GM12891 (cell line): ENCODE data around the gene CTTN.
"Not testable (repeated sequence)": the region's sequence is repeated elsewhere in the genome, so short reads cannot be mapped to it uniquely, and the experiment has no call there.

Experiments
- DNase-seq: peaks from one replicate; pipeline ENCODE4 v3.0.0; 2011; ENCODE audit warnings: low spot score; ENCODE audit not compliant: insufficient read length
- FAIRE-seq: peaks from 2 replicates; lab custom pipeline; 2011; peaks lifted over from hg19 to GRCh38; lab: Jason Lieb, UNC
- PAX5 ChIP-seq: IDR thresholded peaks from 2 replicates; pipeline ENCODE4 v1.6.1; 2011; ENCODE audit warnings: low read length, moderate library complexity, mild to moderate bottlenecking; ENCODE audit not compliant: insufficient read depth, severe bottlenecking
- POLR2A ChIP-seq: IDR thresholded peaks from 2 replicates; pipeline ENCODE4 v1.6.1; 2011; ENCODE audit warnings: low read depth, low read length, control low read depth
- POLR2AphosphoS5 ChIP-seq: IDR thresholded peaks from 2 replicates; pipeline ENCODE4 v1.6.1; 2011; ENCODE audit warnings: low read depth, low read length, control low read depth
- POU2F2 ChIP-seq: IDR thresholded peaks from 2 replicates; pipeline ENCODE4 v1.6.1; 2011; ENCODE audit warnings: low read depth, mild to moderate bottlenecking, control low read depth, low read length, moderate library complexity
- SPI1 ChIP-seq: IDR thresholded peaks from 2 replicates; pipeline ENCODE4 v1.6.1; 2011; ENCODE audit warnings: low read depth, low read length, control low read depth
- TAF1 ChIP-seq: IDR thresholded peaks from 2 replicates; pipeline ENCODE4 v1.6.1; 2011; ENCODE audit warnings: low read depth, low read length, control low read depth

The CTTN gene

GRCh38 chr11:70437111-70437784 is 38.9 kb downstream of the CTTN start:
- DNase-seq = peak; percentile 47
- peak; percentile 93 for FAIRE-seq
- TF ChIP-seq PAX5 (peak; percentile 43), POLR2AphosphoS5 (0 out of 2 replicates have a peak, but pooled peaks have one; percentile 28), TAF1 (no peak)

GRCh38 chr11:70440206-70440605 is 41.9 kb downstream of the CTTN start:
- DNase-seq (no peak), FAIRE-seq (no peak)
- TF ChIP-seq SPI1 (no peak), POU2F2 (no peak), POLR2AphosphoS5 (no peak), TAF1 (no peak), PAX5 (no peak), POLR2A (no peak)

GRCh38 chr11:70443773-70444030 is 45.4 kb downstream of the CTTN start:
- FAIRE-seq (no peak), DNase-seq (no peak)
- TF ChIP-seq TAF1 = no peak
- no peak for TF ChIP-seq POU2F2
- no peak for TF ChIP-seq PAX5
- no peak for TF ChIP-seq POLR2A
- no peak for TF ChIP-seq POLR2AphosphoS5
- no peak for TF ChIP-seq SPI1

GRCh38 chr11:70445091-70445490 is 46.8 kb downstream of the CTTN start:
- FAIRE-seq (no peak), DNase-seq (no peak)

DNA sequence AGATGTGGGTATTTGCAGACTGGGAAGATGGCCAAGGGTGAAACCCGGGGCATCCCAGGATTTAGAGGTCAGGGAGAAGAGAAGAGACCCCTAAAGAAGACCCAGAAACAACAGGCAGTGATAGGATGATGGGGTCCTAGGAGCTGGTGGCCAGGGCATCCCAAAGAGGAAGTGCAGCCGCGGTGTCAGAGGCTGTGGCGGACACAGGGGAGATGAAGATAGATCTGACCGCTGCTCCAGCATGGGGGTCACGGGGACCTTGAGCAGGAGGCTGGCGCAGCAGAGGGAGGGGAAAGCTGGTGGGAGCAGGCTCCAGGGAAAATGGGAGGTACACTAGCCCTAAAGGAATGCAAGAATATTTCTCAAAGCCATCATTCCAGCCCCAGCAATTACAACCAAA is 47.3 kb downstream of the CTTN start:
- FAIRE-seq (no peak), DNase-seq (no peak)
- TF ChIP-seq SPI1 (0 out of 2 replicates have a peak, but pooled peaks have one; percentile 23), PAX5 (no peak)

More at GRCh38 chr11:70445091-70445490, 46.8 kb downstream of the CTTN start:
- no peak for TF ChIP-seq POLR2AphosphoS5
- no peak for TF ChIP-seq POU2F2
- no peak for TF ChIP-seq SPI1
- no peak for TF ChIP-seq POLR2A
- TF ChIP-seq PAX5 = no peak
- no peak for TF ChIP-seq TAF1

GRCh38 chr11:70448983-70449567 is 50.7 kb downstream of the CTTN start:
- FAIRE-seq (no peak), DNase-seq (no peak)
- TF ChIP-seq SPI1 (peak; percentile 73), PAX5 (no peak)

DNA sequence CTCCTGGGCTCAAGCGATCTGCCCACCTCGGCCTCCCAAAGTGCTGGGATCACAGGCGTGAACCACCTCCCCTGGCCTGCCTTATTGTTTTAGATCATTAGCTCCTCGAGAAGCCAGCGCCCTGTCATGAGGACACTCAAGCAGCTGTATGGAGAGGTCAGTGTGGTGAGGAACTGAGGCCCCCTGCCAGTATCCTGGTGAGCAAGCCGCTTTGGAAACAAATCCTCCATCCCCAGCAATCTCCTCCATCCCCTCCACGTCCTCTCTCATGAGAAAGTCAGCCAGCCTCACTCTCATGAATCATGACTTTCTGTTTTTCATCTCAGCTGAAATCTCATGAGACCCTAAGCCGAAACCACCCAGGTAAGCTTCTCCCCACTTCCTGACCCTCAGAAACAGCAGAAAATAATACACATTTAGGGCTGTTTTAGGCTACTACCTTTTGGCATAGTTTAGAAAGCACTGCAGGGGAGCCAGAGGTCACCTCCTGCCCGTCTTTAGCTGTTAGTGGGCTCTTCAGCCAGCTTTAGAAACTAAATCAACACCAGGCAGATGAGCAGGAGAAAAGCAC is 56.0 kb downstream of the CTTN start:
- DNase-seq (no peak), FAIRE-seq (no peak)
- TF ChIP-seq SPI1 = no peak
- no peak for TF ChIP-seq POU2F2
- no peak for TF ChIP-seq TAF1
- no peak for TF ChIP-seq PAX5
- TF ChIP-seq POLR2A = no peak
- no peak for TF ChIP-seq POLR2AphosphoS5

DNA sequence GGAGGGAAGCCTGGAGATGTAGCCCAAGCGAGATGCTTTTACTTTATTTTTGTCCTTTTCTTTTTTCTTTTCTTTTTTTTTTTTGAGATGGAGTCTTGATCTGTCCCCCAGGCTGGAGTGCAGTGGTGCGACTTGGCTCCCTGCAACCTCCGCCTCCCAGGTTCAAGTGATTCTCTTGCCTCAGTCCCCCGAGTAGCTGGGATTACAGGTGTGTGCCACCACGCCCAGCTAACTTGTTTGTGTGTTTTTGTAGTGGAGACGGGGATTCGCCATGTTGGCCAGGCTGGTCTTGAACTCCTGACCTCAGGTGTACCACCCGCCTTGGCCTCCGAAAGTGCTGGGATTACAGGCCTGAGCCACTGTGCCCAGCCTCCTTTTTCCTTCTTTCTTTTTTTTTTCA is 56.5 kb downstream of the CTTN start:
- not testable (repeated sequence) for FAIRE-seq, DNase-seq

GRCh38 chr11:70455354-70455753 is 57.0 kb downstream of the CTTN start:
- FAIRE-seq = no peak
- TF ChIP-seq POLR2AphosphoS5 (no peak), TAF1 (no peak), POU2F2 (no peak), SPI1 (peak; percentile 65), POLR2A (no peak), PAX5 (no peak)
- DNase-seq = no peak

GRCh38 chr11:70456921-70457532 is 58.7 kb downstream of the CTTN start:
- FAIRE-seq (peak; percentile 68), DNase-seq (no peak)
- TF ChIP-seq POLR2A = no peak
- TF ChIP-seq POLR2AphosphoS5 = no peak
- TF ChIP-seq POU2F2 = no peak
- TF ChIP-seq TAF1 = no peak
- no peak for TF ChIP-seq SPI1
